ENCODE results near the gene TOM1.
A peak's percentile ranks its signal among the peaks of the same experiment; 100 is the strongest.

Gene TOM1

GRCh38 chr22:35305525-35306070, 5.9 kb downstream of the TOM1 start:
- DNase-seq (ENCODE audit: low read depth) = no peak
- no peak overlapping the region for H3K4me3 ChIP-seq (ENCODE audit: low read depth, low read length)

- no peak overlapping the region for H3K4me3 ChIP-seq (ENCODE audit: low read depth, low read length)
- no peak for DNase-seq (ENCODE audit: low read depth)
These were observed 6.8 kb downstream of the TOM1 start for GRCh38 chr22:35306350-35306967.

GRCh38 chr22:35307372-35307771, 7.7 kb downstream of the TOM1 start:
- no peak overlapping the region for H3K4me3 ChIP-seq (ENCODE audit: low read depth, low read length)
- no peak for DNase-seq (ENCODE audit: low read depth)

DNA sequence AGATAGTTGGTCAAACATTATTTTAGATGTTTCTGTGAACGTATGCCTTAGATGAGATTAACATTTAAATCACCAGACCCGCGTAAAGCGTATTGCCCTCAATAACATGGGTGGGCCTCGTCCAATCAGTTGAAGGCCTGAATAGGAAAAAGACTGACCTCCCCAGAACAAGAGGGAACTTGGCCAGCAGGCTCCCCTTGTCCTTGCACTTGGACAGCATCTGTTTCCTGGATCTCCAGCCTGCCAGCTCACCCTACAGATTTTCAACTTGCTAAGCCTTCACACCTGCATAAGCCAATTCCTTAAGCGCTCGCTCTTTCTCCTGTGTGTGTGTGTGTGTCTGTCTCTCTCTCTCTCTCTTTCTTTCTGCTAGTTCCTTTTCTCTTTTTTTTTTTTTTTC, 8.2 kb downstream of the TOM1 start:
- DNase-seq (ENCODE audit: low read depth) = no peak
- no peak overlapping the region for H3K4me3 ChIP-seq (ENCODE audit: low read depth, low read length)

- no peak overlapping the region for H3K4me3 ChIP-seq (ENCODE audit: low read depth, low read length)
- DNase-seq (ENCODE audit: low read depth) = no peak
These were observed 8.9 kb downstream of the TOM1 start for GRCh38 chr22:35308480-35309021.

- DNase-seq (ENCODE audit: low read depth) = no peak
- no peak overlapping the region for H3K4me3 ChIP-seq (ENCODE audit: low read depth, low read length)
These were observed 11.2 kb downstream of the TOM1 start for GRCh38 chr22:35310556-35311550.

DNA sequence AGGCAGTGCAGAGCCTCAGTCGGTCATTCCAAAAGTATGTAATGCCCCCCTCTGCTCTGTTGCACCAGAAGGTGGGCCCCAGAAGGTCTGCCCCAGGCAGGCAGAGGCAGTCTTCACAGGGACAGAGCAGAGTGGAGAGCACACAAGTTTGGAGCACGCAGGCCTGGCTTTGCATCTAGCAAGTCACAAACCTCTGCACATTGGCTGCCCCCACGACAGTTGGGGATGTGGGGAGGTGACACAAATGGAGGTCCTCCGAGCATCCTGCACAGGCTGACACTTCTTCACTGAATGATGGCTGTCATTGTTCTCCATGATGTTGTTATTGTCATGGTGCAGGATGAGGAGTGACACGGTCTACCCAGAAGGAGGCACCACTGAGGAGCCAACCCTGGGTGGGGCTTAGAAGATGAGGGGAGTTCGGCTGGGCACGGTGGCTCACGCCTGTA, 11.9 kb downstream of the TOM1 start:
- no peak overlapping the region for H3K4me3 ChIP-seq (ENCODE audit: low read depth, low read length)
- DNase-seq (ENCODE audit: low read depth) = no peak

DNA sequence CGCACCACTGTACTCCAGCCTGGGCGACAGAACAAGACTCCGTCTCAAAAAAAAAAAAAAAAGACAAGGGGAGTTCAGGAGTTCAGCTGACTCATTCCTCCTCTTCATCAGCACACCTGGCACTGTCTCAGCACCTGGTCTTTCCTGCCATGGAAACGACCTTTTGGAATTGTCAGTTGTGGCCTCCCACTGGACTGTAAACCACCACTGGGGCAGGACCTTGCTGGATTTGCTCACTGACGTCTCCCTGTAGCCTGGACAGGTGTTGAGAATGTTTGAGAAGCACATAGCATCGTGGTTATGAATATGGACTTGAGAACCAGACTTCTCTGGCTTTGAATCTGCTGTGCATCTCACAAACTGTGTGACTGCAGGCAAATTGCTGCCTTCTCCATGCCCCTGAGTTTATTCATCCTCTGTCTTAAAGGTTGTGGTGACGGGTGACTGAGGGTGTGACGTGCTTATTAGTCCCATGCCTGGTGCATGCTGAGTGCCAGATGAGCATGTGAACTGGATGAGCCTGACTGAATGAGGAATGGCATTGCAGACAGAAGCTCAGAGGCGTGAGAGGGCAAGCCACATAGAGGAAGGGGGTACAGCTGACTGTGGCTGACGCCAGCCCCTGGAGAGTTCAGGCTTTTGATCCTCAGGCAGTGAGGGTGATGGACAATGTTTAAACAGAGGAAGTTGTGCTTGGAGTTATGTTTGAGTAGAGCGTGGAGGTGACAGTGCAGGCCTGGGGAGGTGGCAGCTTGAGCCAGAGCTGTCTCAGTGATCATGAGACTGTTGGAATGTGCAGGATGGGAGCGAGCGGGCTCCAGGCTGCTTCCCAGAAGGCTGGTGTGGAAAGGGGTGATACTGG, 12.7 kb downstream of the TOM1 start:
- no peak overlapping the region for H3K4me3 ChIP-seq (ENCODE audit: low read depth, low read length)
- DNase-seq (ENCODE audit: low read depth) = no peak

DNA sequence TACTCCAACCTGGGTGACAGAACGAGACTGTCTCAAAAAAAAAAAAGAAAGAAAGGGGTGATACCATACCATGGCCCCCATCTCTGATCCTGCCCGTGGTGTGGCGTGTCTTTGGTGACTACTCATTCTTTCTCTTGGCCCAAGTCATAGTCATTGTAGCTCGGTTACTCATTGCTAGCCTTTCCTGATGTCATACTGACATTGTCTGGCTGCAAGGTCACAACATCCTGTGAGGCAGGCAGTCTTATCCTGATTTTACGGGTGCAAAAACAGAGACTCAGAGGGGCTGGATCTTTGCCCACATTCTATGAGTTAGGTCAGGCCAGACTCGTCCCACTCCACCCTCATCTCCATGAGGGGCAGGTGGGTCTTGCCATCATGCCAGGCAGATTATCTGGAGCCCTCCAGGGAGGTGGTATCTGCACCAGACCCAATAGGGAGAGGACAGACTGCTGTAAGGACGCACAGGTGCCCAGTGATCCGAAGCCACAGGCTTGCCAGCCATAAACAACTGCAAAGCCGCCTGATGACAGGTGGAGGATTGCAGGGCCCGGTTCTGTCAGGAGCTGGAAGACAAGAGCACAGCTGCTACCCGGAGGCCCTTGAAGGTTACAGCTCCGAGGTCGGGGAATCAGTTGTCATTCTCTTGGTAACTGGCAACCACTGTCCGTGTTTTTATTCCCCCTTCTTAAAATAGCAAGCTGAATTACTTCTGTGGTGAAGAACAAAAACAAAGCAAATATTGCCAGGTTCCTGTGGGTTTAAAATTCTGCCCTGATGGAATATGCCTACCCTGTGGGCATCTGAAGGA, 13.8 kb downstream of the TOM1 start:
- peak; percentile 75 for DNase-seq (ENCODE audit: low read depth)
- H3K4me3 ChIP-seq (ENCODE audit: low read depth, low read length) = no peak overlapping the region

DNA sequence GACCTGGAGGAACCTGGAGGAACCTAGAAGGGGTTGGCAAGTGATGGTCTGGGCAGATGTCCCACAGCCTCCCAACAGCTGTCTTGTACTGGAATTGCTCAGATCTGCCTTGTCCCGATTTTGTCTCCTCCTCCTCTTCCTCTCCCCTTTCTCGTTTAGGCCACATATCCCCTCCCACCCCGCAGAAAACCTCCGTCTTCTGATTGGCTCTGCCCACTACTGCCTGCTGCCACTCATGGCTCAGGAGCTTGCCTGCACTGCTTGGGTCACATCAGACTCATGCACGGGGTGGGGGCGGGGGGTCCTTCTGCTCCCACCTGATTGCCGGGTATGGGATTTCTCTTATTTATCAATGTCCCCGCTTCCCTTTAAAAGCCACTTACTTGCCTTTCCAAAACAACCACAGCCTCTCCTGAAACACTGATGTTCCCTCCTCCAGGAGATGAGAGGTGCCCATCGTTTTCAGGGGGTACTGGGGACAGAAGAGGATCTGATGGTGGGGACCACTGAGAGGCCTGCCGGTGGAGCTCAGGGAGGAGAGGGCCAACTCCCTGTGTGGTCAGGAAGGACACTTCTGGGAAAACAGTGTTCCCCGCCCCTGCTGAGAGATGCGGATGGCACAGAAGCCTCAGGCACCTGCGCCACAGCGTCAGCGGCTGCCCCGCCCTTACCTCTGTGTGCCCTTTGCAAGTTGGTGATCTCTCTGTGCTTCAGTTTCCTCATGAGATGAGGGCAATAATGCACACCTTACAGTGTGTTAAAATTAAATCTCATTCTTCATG, 14.7 kb downstream of the TOM1 start:
- no peak overlapping the region for H3K4me3 ChIP-seq (ENCODE audit: low read depth, low read length)
- DNase-seq (ENCODE audit: low read depth) = no peak

DNA sequence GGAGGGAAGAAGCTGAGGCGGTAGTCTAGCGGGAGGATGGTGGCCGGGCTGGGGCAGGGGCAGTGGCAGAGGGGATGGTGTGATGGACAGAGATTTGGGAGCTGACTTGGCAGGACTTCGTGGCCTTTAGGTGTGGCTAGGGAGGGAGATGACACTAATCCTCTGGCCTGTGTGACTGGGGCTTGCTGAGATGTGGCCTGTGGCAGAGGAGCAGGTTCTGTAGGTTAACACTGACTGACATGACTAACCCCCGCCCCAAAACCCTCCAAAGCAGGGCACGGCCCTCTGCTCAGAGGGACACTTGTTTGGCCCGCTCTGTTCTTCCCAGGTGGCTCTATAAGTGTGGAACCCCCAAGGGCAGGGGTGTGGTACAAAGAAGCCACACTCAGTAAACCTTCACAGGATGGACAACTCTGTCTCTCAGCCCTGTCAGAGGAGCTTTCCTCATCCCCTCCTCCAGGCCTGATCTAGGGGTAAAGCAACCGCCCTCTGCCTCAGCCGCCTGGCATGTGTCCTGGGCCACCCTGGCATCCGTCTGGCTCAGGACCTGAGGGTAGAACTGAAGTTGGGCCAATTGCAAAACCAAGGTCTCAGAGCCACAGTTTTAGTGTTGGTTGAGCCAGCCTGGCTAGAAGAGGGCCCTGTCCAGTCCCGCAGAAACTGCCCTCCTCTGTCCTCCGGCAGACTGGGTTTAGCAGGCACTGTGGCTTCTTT, 15.6 kb downstream of the TOM1 start:
- DNase-seq (ENCODE audit: low read depth) = no peak
- no peak overlapping the region for H3K4me3 ChIP-seq (ENCODE audit: low read depth, low read length)

GRCh38 chr22:35315855-35316745, 16.4 kb downstream of the TOM1 start:
- no peak overlapping the region for H3K4me3 ChIP-seq (ENCODE audit: low read depth, low read length)
- no peak for DNase-seq (ENCODE audit: low read depth)

DNA sequence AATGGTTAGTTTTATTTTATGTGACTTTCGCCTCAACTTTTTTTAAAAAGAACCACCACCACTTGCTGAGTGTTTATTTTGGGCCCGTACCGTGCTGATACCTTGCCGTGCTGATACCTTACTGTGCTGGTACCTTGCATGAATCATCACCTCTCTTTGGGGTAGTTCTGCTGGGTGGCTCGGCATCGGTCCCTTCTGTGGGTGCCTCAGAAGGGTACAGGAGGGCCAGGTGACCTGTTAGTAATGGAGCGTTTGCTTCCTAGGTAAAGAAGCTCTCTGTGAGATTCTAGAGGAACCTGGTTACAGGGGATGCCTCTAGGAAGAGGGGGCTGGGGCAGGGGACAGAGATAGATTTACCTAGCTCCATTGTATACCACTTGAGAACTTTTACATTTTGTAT, 17.1 kb downstream of the TOM1 start:
- DNase-seq (ENCODE audit: low read depth) = no peak
- H3K4me3 ChIP-seq (ENCODE audit: low read depth, low read length) = no peak overlapping the region

GRCh38 chr22:35317680-35318290, 18.1 kb downstream of the TOM1 start:
- DNase-seq (ENCODE audit: low read depth) = no peak
- H3K4me3 ChIP-seq (ENCODE audit: low read depth, low read length) = no peak overlapping the region

DNA sequence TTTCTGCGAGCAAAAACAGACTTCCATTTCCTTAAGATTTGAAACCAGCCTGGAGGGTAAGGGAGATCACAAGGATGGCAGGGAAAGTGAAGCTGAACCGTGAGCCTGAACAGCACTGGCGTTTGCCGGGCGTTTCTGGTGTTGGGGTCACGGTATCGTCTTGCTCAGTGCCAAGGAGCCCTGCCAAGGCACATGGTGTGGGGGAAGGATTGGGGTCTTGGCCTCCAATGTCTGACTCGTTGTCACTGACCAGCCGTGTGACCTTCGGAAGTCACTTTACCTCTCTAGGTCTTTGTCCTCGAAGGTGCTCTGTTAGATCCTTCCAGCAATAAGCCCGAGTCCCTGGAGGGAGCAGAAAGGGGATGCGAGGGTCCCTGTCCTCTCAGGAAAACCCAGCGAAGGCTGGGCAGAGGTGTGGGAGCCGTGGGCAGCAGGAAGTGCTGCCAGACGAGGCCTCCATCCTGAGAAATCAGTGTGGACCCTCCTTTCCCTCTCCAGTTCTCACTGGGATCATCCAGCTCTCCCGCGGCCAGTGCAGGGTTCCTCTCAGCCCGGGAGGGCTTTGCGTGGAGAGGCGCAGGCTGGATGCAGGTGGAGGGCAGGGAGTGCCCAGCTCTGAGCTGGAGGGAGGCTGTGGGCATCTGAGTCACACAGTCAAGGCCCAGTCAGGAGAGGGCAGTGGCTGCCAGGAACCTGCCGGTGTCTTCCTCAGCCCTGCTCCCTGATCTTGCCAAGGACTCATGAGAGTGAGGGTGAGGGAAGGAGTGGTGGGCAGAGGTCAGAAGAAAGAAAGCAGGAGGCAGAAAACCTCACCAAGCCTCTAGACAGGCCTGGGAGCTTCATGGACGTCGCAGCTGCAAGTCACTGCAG, 18.9 kb downstream of the TOM1 start:
- DNase-seq (ENCODE audit: low read depth) = no peak
- no peak overlapping the region for H3K4me3 ChIP-seq (ENCODE audit: low read depth, low read length)

Measured in skeletal muscle cell (primary cell).